Measurements from ENCODE around the gene HOXD13.

HOXD13 gene

DNA sequence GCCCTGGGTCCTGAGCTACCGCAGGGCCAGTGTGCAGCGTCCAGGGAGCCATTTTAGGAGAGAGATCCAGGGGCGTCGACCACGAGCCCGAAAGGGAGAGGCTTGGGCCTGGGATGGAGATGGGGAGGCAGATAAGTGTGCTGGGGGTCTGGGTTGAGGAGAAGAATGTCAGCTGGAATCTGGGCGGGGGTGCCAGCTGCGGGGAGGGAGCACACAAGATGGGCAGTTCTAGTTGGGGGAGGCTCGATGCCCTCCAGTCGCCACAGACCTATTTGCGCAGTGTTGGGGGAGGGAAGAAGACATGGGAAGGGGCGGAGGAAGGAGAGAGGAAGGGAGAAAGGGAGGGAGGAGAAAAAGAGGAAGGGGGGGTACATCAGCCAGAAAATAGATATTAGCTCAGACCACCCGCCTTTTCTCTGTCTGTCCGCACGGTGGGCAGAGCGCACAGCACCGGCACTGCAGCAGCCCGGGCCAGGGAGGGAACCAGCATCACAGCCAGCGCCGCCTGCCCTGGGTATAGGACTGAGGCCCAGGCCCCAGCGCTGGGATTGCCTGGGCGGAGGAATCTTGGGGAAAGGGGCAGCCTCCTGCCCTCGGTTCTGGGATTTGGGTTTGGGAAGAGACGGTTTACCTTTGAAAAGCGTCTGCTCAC lies 12.7 kb downstream of the HOXD13 start:
- H3K4me1 ChIP-seq, result peaks cover 0 to 52% (median 39%) of the 10 kb centered on the region in 4 donors

DNA sequence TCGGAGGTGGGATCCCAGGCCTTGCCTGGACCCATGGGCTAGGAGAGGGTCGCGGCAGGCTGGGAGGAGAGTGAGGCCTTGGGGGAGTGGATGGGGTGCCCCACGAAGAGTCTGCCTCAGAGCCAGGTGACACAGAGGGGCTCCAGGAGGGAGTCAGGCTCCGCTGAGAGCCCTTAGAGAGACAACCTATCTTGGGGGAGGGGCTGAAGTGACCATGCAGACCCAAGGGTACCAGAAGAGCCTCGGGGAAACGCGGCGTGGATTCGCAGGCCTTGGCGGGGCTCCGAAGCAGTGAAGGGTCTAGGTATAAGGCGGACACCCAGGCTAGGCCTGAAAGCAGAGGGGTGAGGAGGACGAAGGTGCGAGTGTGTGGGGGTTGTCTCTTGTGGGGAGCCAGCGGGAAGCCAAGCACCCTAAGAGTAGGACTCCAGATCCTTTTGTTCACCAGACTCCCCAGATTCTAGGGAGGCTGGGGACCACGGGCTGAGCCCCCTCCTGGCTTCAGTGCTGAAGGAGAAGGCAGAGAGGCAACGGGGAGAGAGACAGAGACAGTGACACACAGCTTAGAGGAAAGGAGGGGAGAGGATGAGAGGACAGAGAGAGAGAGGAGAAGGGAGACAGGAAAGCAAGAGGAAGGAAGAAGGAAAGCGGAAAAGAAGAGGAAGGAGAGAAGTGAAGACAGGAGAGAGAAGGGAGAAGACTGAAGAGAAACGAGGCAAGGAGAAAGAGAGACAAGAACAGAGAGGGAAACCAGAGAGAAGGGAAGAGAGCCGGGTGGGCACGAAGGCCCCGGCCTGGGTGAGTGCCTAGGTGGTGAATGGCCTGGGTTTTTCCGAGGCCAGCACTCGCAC lies 13.4 kb downstream of the HOXD13 start:
- no peak for DNase-seq
- intact Hi-C loops (cut with DNase I; ENCODE audit: low total_unique reads), result no loop called here
- Histone ChIP-seq H3K36me3 (no peaks in the 10 kb centered on the region), H3K4me1 (peaks cover 0 to 47% (median 37%) of the 10 kb centered on the region in 4 donors), H3K4me3 (peak overlapping the region in 1 of 2 donors; percentile 41), H3K9me3 (no peaks in the 10 kb centered on the region), H3K27ac (no peak overlapping the region), H3K27me3 (peaks cover 15 to 99% of the 10 kb centered on the region in 2 donors)
- TF ChIP-seq, protein P1, sequence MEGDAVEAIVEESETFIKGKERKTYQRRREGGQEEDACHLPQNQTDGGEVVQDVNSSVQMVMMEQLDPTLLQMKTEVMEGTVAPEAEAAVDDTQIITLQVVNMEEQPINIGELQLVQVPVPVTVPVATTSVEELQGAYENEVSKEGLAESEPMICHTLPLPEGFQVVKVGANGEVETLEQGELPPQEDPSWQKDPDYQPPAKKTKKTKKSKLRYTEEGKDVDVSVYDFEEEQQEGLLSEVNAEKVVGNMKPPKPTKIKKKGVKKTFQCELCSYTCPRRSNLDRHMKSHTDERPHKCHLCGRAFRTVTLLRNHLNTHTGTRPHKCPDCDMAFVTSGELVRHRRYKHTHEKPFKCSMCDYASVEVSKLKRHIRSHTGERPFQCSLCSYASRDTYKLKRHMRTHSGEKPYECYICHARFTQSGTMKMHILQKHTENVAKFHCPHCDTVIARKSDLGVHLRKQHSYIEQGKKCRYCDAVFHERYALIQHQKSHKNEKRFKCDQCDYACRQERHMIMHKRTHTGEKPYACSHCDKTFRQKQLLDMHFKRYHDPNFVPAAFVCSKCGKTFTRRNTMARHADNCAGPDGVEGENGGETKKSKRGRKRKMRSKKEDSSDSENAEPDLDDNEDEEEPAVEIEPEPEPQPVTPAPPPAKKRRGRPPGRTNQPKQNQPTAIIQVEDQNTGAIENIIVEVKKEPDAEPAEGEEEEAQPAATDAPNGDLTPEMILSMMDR (IDR thresholded peaks at IDR 0.05), result no peak

More for the DNA sequence above, 12.7 kb downstream of the HOXD13 start:
- H3K27ac ChIP-seq, result no peak overlapping the region
- intact Hi-C loops (cut with DNase I; ENCODE audit: low total_unique reads), result no loop called here
- no peak for DNase-seq
- no peaks in the 10 kb centered on the region for H3K9me3 ChIP-seq
- H3K4me3 ChIP-seq, result peak overlapping the region in 1 of 2 donors; percentile 5
- no peaks in the 10 kb centered on the region for H3K36me3 ChIP-seq
- H3K27me3 ChIP-seq, result peaks cover 22 to 99% of the 10 kb centered on the region in 2 donors
- TF ChIP-seq, protein P1 (IDR thresholded peaks at IDR 0.05), result no peak

DNA sequence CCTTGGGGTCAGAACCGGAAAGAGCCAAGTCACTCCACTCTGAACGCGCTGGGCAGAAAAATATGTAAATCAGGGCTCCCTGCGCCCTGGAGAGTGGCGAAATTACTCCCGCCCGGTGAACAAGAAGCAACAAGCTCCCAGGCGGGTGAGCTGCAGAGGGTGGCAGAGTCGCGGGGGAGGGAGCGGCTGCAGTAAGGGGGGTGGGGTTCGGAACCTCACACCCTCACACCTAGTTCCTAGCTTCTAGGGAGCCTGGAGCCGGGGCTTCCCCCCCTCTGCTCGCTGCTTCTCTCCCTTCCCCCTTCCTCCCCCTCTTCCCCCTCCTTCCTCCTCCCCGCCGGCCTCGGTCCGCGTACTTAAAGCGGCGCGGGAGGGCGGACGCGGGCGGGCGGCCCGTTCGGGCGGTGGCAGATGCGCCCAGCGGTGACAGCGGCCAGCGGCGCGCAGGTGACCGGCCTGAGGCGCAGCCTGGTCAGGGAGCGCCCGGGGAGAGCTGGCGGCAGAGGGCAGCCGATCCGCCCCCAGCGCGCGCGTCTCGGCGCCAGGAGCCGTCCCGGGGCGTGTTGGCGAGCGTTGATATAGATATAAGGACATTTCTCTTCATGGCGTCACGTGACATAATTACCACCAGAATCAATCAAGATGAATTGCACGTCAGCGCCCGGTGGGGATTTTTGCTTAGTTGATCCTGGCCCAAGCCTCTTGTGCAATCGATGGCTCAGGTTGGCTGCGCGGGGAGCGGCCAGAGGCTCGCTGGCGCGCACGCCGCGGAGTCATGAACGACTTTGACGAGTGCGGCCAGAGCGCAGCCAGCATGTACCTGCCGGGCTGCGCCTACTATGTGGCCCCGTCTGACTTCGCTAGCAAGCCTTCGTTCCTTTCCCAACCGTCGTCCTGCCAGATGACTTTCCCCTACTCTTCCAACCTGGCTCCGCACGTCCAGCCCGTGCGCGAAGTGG lies 14.3 kb downstream of the HOXD13 start, which contains the start of gene HOXD11:
TSS of gene HOXD11 (plus strand) at position 700 of the 959 bp plus-strand sequence. CDS start at position 776, 76 bp downstream.
- Histone ChIP-seq H3K27me3 (peaks cover 19 to 99% of the 10 kb centered on the region in 2 donors), H3K27ac (no peak within 1 kb of the TSS), H3K9me3 (no peaks in the 10 kb centered on the region), H3K4me1 (peaks cover 0 to 47% (median 37%) of the 10 kb centered on the region in 4 donors), H3K4me3 (peak within 1 kb of the TSS; percentile 10 to 41), H3K36me3 (no peaks in the 10 kb centered on the region)
- DNase-seq, result no peak
- intact Hi-C loops (cut with DNase I; ENCODE audit: low total_unique reads), result no loop called here
- TF ChIP-seq, protein P1 (IDR thresholded peaks at IDR 0.05), result no peak

DNA sequence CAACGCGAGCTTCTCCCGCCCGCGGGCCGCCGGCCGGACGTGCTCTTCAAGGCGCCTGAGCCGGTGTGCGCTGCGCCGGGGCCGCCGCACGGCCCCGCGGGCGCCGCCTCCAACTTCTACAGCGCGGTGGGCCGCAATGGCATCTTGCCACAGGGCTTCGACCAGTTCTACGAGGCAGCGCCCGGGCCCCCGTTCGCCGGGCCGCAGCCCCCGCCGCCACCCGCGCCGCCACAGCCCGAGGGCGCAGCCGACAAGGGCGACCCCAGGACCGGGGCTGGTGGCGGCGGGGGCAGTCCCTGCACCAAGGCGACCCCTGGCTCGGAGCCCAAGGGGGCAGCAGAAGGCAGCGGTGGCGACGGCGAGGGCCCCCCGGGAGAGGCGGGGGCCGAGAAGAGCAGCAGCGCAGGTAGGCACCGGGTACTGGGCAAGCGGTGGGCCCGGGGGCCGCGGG lies 15.2 kb downstream of the HOXD13 start:
- Histone ChIP-seq H3K4me3 (no peak overlapping the region), H3K9me3 (no peaks in the 10 kb centered on the region), H3K36me3 (no peaks in the 10 kb centered on the region), H3K4me1 (peaks cover 0 to 47% (median 37%) of the 10 kb centered on the region in 4 donors), H3K27me3 (peaks cover 19 to 99% of the 10 kb centered on the region in 2 donors), H3K27ac (no peak overlapping the region)
- DNase-seq, result no peak
- intact Hi-C loops (cut with DNase I; ENCODE audit: low total_unique reads), result no loop called here
- TF ChIP-seq, protein P1 (IDR thresholded peaks at IDR 0.05), result no peak
